SU-DHL-6 (cell line): ENCODE results near the gene CGB7.

Experiments
- H2AFZ ChIP-seq: fragments of 200-600 bp; sonication (generic); 2 replicates; pipeline ENCODE4 v1.6.1; 2014; ENCODE audit warnings: low read depth, mild to moderate bottlenecking, moderate library complexity, mixed read lengths, antibody characterized with exemption, low read length; ENCODE audit not compliant: severe bottlenecking
- H3F3A ChIP-seq: fragments of 200-600 bp; shearing (Covaris generic); 2 replicates; pipeline ENCODE4 v1.6.0; 2016; ENCODE audit warnings: antibody characterized with exemption, mild to moderate bottlenecking; ENCODE audit not compliant: insufficient read depth
- H3K27ac ChIP-seq: fragments of 200-600 bp; sonication (generic); 2 replicates; pipeline ENCODE4 v1.5.1; 2016; ENCODE audit warnings: low read depth, mild to moderate bottlenecking, low read length, moderate library complexity, mixed read lengths
- H3K27me3 ChIP-seq: fragments of 200-600 bp; sonication (generic), shearing (Covaris generic); 2 replicates; pipeline ENCODE4 v1.6.0; 2014; ENCODE audit warnings: mild to moderate bottlenecking, low read length
- H3K36me3 ChIP-seq: fragments of 200-600 bp; sonication (generic); 2 replicates; pipeline ENCODE4 v1.6.1; 2014; ENCODE audit warnings: mild to moderate bottlenecking, low read length, mixed read lengths
- H3K4me2 ChIP-seq: fragments of 300-600, 200-600 bp; shearing (Covaris generic), sonication (generic); 2 replicates; pipeline ENCODE4 v1.6.0; 2014; ENCODE audit warnings: low read length, low read depth, mild to moderate bottlenecking; ENCODE audit not compliant: poor library complexity, severe bottlenecking
- H3K4me3 ChIP-seq: fragments of 200-600 bp; sonication (generic); 2 replicates; pipeline ENCODE4 v1.5.1; 2014; ENCODE audit warnings: antibody characterized with exemption, low read length, mild to moderate bottlenecking, mixed read lengths; ENCODE audit not compliant: insufficient read depth, poor library complexity, severe bottlenecking
- H3K79me2 ChIP-seq: fragments of 200-600 bp; sonication (generic); 2 replicates; pipeline ENCODE4 v1.6.1; 2014; ENCODE audit warnings: mild to moderate bottlenecking, low read length, moderate library complexity; ENCODE audit not compliant: insufficient read depth
- H3K9ac ChIP-seq: fragments of 200-600 bp; sonication (generic); 2 replicates; pipeline ENCODE4 v1.7.0; 2014; ENCODE audit warnings: mild to moderate bottlenecking, low read length
- H3K9me2 ChIP-seq: fragments of 200-600 bp; sonication (generic); replicated peaks from 2 replicates; pipeline ENCODE4 v1.6.1; 2014; ENCODE audit warnings: low read length; ENCODE audit not compliant: insufficient read depth
- H3K9me3 ChIP-seq: fragments of 200-600 bp; sonication (generic); 2 replicates; pipeline ENCODE4 v1.6.1; 2014; ENCODE audit warnings: low read length, mixed read lengths; ENCODE audit not compliant: insufficient read depth
- H4K20me1 ChIP-seq: fragments of 200-600 bp; sonication (generic); 2 replicates; pipeline ENCODE4 v1.6.1; 2014; ENCODE audit warnings: low read depth, mild to moderate bottlenecking, antibody characterized with exemption, low read length, moderate library complexity, mixed read lengths
- CTCF ChIP-seq: fragments of 200-600 bp; sonication (generic); IDR thresholded peaks from one replicate; pipeline ENCODE4 v1.5.1; 2017; ENCODE audit warnings: antibody characterized with exemption, mild to moderate bottlenecking, low read length, moderate library complexity; ENCODE audit not compliant: insufficient read depth, poor library complexity, severe bottlenecking
- EZH2phosphoT487 ChIP-seq: fragments of 200-600 bp; sonication (generic), shearing (Covaris generic); conservative IDR thresholded peaks from 2 replicates; pipeline ENCODE4 v1.6.1; 2018; ENCODE audit warnings: mild to moderate bottlenecking, antibody characterized with exemption, low read length, moderate library complexity, mixed read lengths

CGB7 gene

GRCh38 chr19:49014870-49015255, 42.7 kb downstream of the CGB7 start:
- Histone ChIP-seq H3K4me2 (no peak overlapping the region), H3K27ac (no peak overlapping the region), H3K79me2 (no peaks in the 10 kb centered on the region), H3F3A (no peaks in the 10 kb centered on the region), H3K27me3 (no peaks in the 10 kb centered on the region), H3K4me3 (no peak overlapping the region), H4K20me1 (no peaks in the 10 kb centered on the region), H2AFZ (no peak overlapping the region), H3K9me3 (no peaks in the 10 kb centered on the region), H3K9ac (no peak overlapping the region), H3K36me3 (no peaks in the 10 kb centered on the region), H3K9me2 (no peaks in the 10 kb centered on the region)
- TF ChIP-seq CTCF: no peak
- no peak for TF ChIP-seq EZH2phosphoT487

- Histone ChIP-seq H3K9me3 (no peaks in the 10 kb centered on the region), H3K4me3 (no peak overlapping the region), H3K9ac (no peak overlapping the region), H3K27me3 (no peaks in the 10 kb centered on the region), H3K27ac (no peak overlapping the region), H4K20me1 (no peaks in the 10 kb centered on the region), H3F3A (no peaks in the 10 kb centered on the region), H3K36me3 (no peaks in the 10 kb centered on the region), H3K9me2 (no peaks in the 10 kb centered on the region), H2AFZ (no peak overlapping the region), H3K4me2 (no peak overlapping the region), H3K79me2 (no peaks in the 10 kb centered on the region)
- TF ChIP-seq EZH2phosphoT487: no peak
- TF ChIP-seq CTCF: no peak
Measured at GRCh38 chr19:49014123-49014869, 43.3 kb downstream of the CGB7 start.

- Histone ChIP-seq H3K79me2 (no peaks in the 10 kb centered on the region), H3K4me3 (no peak overlapping the region), H3F3A (no peaks in the 10 kb centered on the region), H3K27me3 (no peaks in the 10 kb centered on the region), H3K4me2 (no peak overlapping the region), H3K36me3 (no peaks in the 10 kb centered on the region), H4K20me1 (no peaks in the 10 kb centered on the region), H3K27ac (no peak overlapping the region), H2AFZ (no peak overlapping the region), H3K9ac (no peak overlapping the region), H3K9me3 (no peaks in the 10 kb centered on the region), H3K9me2 (no peaks in the 10 kb centered on the region)
- no peak for TF ChIP-seq CTCF
- no peak for TF ChIP-seq EZH2phosphoT487
Measured at GRCh38 chr19:49011194-49011593, 46.4 kb downstream of the CGB7 start.
